ENCODE results near the gene APPBP2. TPM values are rescaled to one million over a fixed set of nuclear protein-coding genes. Genes with fewer than 3 reads are reported as not detected.

Gene APPBP2
- polyA plus RNA-seq, 3 donors: 6.4 to 14.7 (median 10.4) TPM

GRCh38 chr17:60447375-60447774 lies 78.7 kb downstream of the APPBP2 start:
- Histone ChIP-seq H3K27ac (ENCODE audit: low read depth in 1 of 2, low read length in 2 of 2) (no peak overlapping the region), H3K27me3 (ENCODE audit: control insufficient read depth in 2 of 2, insufficient read depth in 2 of 2, low read length in 2 of 2) (no peaks in the 10 kb centered on the region), H3K36me3 (replicated peaks in 1 of 2; ENCODE audit: control insufficient read depth in 1 of 2, insufficient read depth in 2 of 2, low read length in 2 of 2) (peaks cover 51 to 84% of the 10 kb centered on the region in 2 donors), H3K4me2 (replicated peaks; ENCODE audit: extremely low read depth, low read length, poor library complexity, severe bottlenecking) (no peak overlapping the region), H2AFZ (ENCODE audit: insufficient read depth, low read depth, low read length, poor library complexity, severe bottlenecking) (no peak overlapping the region), H3K79me2 (ENCODE audit: insufficient read depth, low read length) (no peaks in the 10 kb centered on the region), H3K9ac (ENCODE audit: insufficient read depth, low read length, poor library complexity, severe bottlenecking) (no peak overlapping the region), H3K9me3 (replicated peaks in 1 of 2; ENCODE audit: control insufficient read depth in 1 of 2, insufficient read depth in 1 of 2, low read length in 2 of 2) (no peaks in the 10 kb centered on the region), H3K4me3 (replicated peaks in 1 of 3; ENCODE audit: low read depth in 2 of 3, low read length in 3 of 3) (no peak overlapping the region), H4K20me1 (ENCODE audit: insufficient read depth, low read length) (no peaks in the 10 kb centered on the region), H3K4me1 (ENCODE audit: control insufficient read depth in 1 of 2, insufficient read depth in 2 of 2, low read length in 2 of 2) (peaks cover 5% of the 10 kb centered on the region in 2 donors)
- intact Hi-C loops (cut with micrococcal nuclease): no loop called here
- H3K36me3 Mint-ChIP-seq: peaks cover 47 to 54% of the 10 kb centered on the region in 2 donors
- H3K27ac Mint-ChIP-seq: no peak overlapping the region
- no peak overlapping the region for H3K4me3 Mint-ChIP-seq
- no peaks in the 10 kb centered on the region for H3K9me3 Mint-ChIP-seq
- no peak for TF ChIP-seq CTCF (IDR thresholded peaks at IDR 0.05)
- H3K27me3 Mint-ChIP-seq (ENCODE audit: low read depth in 3 of 3): peaks cover 0 to 2% (median 0%) of the 10 kb centered on the region in 3 donors
- 91% methylated on average over 4 of the region's 8 CpGs for WGBS (ENCODE audit: insufficient coverage)
- no peak for DNase-seq
- peaks cover 9% of the 10 kb centered on the region for H3K4me1 Mint-ChIP-seq

- no peaks in the 10 kb centered on the region for H3K27me3 ChIP-seq (ENCODE audit: control insufficient read depth in 2 of 2, insufficient read depth in 2 of 2, low read length in 2 of 2)
- Mint-ChIP-seq H3K27ac (no peak overlapping the region), H3K9me3 (no peaks in the 10 kb centered on the region), H3K4me3 (no peak overlapping the region), H3K4me1 (peaks cover 14% of the 10 kb centered on the region), H3K27me3 (ENCODE audit: low read depth in 3 of 3) (peaks cover 0 to 2% (median 2%) of the 10 kb centered on the region in 3 donors), H3K36me3 (peaks cover 30 to 39% of the 10 kb centered on the region in 2 donors)
- H3K9me3 ChIP-seq (replicated peaks in 1 of 2; ENCODE audit: control insufficient read depth in 1 of 2, insufficient read depth in 1 of 2, low read length in 2 of 2): no peaks in the 10 kb centered on the region
- no peak overlapping the region for H3K4me3 ChIP-seq (replicated peaks in 1 of 3; ENCODE audit: low read depth in 2 of 3, low read length in 3 of 3)
- H3K79me2 ChIP-seq (ENCODE audit: insufficient read depth, low read length): no peaks in the 10 kb centered on the region
- H3K9ac ChIP-seq (ENCODE audit: insufficient read depth, low read length, poor library complexity, severe bottlenecking): no peak overlapping the region
- H3K4me2 ChIP-seq (replicated peaks; ENCODE audit: extremely low read depth, low read length, poor library complexity, severe bottlenecking): no peak overlapping the region
- peaks cover 7 to 10% of the 10 kb centered on the region in 2 donors for H3K4me1 ChIP-seq (ENCODE audit: control insufficient read depth in 1 of 2, insufficient read depth in 2 of 2, low read length in 2 of 2)
- DNase-seq: no peak
- H4K20me1 ChIP-seq (ENCODE audit: insufficient read depth, low read length): no peaks in the 10 kb centered on the region
- intact Hi-C loops (cut with micrococcal nuclease): no loop called here
- H3K27ac ChIP-seq (ENCODE audit: low read depth in 1 of 2, low read length in 2 of 2): no peak overlapping the region
- no peak overlapping the region for H2AFZ ChIP-seq (ENCODE audit: insufficient read depth, low read depth, low read length, poor library complexity, severe bottlenecking)
- peaks cover 31 to 63% of the 10 kb centered on the region in 2 donors for H3K36me3 ChIP-seq (replicated peaks in 1 of 2; ENCODE audit: control insufficient read depth in 1 of 2, insufficient read depth in 2 of 2, low read length in 2 of 2)
- TF ChIP-seq CTCF (IDR thresholded peaks at IDR 0.05): no peak
Measured at GRCh38 chr17:60445144-60445543, 80.9 kb downstream of the APPBP2 start.
